IMR-90 (cell line): ENCODE data around the gene BIRC5. TPM values are rescaled to one million over a fixed set of nuclear protein-coding genes. Genes with fewer than 3 reads are reported as not detected.

Experiments used
- ATAC-seq: fragments of 200-7000 bp; cut with Tn5 transposase; 2 replicates; pipeline ENCODE4 v1.9.1; 2020; ENCODE audit warnings: low read depth, mild to moderate bottlenecking, moderate library complexity
- BruUV-seq: library from RNA; stranded (reverse); fragments of 400-500 nt; replicated peaks from 2 replicates; lab custom pipeline; 2021; lab: Mats Ljungman, UMichigan
- CTCF ChIA-PET: fragments of 300-600 bp; formaldehyde crosslinking; extraction: SDS; loops from one replicate; lab custom pipeline; 2021; ENCODE audit warnings: antibody characterized with exemption; lab: Yijun Ruan, JAX
- POLR2A ChIA-PET: fragments of 300-600 bp; sonication (Branson Sonifier 250); formaldehyde crosslinking; loops from one replicate; lab custom pipeline; 2022; ENCODE audit warnings: antibody characterized with exemption; ENCODE audit not compliant: unreplicated experiment; lab: Charles Lee
- DNase-seq: peaks from one replicate; pipeline ENCODE4 v3.0.0; 2013
- H2AFZ ChIP-seq: replicated peaks from 2 replicates; pipeline ENCODE3; 2013; ENCODE audit warnings: low read length, mild to moderate bottlenecking; ENCODE audit not compliant: poor library complexity
- H2AK5ac ChIP-seq: 2 replicates; pipeline ENCODE4 v1.6.1; 2013; ENCODE audit warnings: low read depth, low read length, inconsistent platforms
- H2AK9ac ChIP-seq: replicated peaks from 2 replicates; pipeline ENCODE3; 2013; ENCODE audit warnings: mild to moderate bottlenecking, low read depth, low read length, moderate library complexity; ENCODE audit not compliant: poor library complexity
- H2BK120ac ChIP-seq: 2 replicates; pipeline ENCODE4 v1.6.1; 2013; ENCODE audit warnings: low read depth, low read length, inconsistent platforms
- H2BK15ac ChIP-seq: 3 replicates; pipeline ENCODE4 v1.6.1; 2013; ENCODE audit warnings: low read depth, low read length, inconsistent platforms
- H2BK20ac ChIP-seq: 2 replicates; pipeline ENCODE4 v1.6.1; 2013; ENCODE audit warnings: low read depth, mild to moderate bottlenecking, inconsistent platforms, low read length, moderate library complexity
- H2BK5ac ChIP-seq: 2 replicates; pipeline ENCODE4 v1.6.1; 2013; ENCODE audit warnings: mild to moderate bottlenecking, low read depth, low read length, inconsistent platforms; ENCODE audit not compliant: poor library complexity, severe bottlenecking
- H3K14ac ChIP-seq: replicated peaks from 2 replicates; pipeline ENCODE4 v1.6.1; 2013; ENCODE audit warnings: low read depth, low read length, inconsistent platforms
- H3K18ac ChIP-seq: 2 replicates; pipeline ENCODE4 v1.6.1; 2013; ENCODE audit warnings: low read depth, low read length, control low read depth
- H3K23ac ChIP-seq: 2 replicates; pipeline ENCODE4 v1.6.1; 2013; ENCODE audit warnings: low read depth, low read length, inconsistent platforms
- H3K27ac ChIP-seq: 2 replicates; pipeline ENCODE4 v1.5.1; 2013; ENCODE audit warnings: mild to moderate bottlenecking, control low read depth, low read length; ENCODE audit not compliant: insufficient read depth
- H3K27me3 ChIP-seq: 2 replicates; pipeline ENCODE4 v1.6.1; 2013; ENCODE audit warnings: low read length; ENCODE audit not compliant: control insufficient read depth, insufficient read depth
- H3K36me3 ChIP-seq: 2 replicates; pipeline ENCODE4 v1.6.1; 2013; ENCODE audit warnings: low read length, mixed read lengths; ENCODE audit not compliant: control insufficient read depth, insufficient read depth
- H3K4ac ChIP-seq: 2 replicates; pipeline ENCODE4 v1.6.1; 2013; ENCODE audit warnings: low read depth, low read length, inconsistent platforms
- H3K4me1 ChIP-seq: 2 replicates; pipeline ENCODE4 v1.6.1; 2013; ENCODE audit warnings: low read length, mixed read lengths; ENCODE audit not compliant: control insufficient read depth, insufficient read depth
- H3K4me2 ChIP-seq: 2 replicates; pipeline ENCODE4 v1.6.1; 2013; ENCODE audit warnings: low read depth, mild to moderate bottlenecking, control low read depth, low read length, moderate library complexity
- H3K4me3 ChIP-seq: 2 replicates; pipeline ENCODE4 v1.5.1; 2013; ENCODE audit warnings: low read depth, mild to moderate bottlenecking, control low read depth, low read length, moderate library complexity; ENCODE audit not compliant: insufficient read depth
- H3K56ac ChIP-seq: 2 replicates; pipeline ENCODE4 v1.6.1; 2013; ENCODE audit warnings: low read length, inconsistent platforms; ENCODE audit not compliant: insufficient read depth; ENCODE audit errors: extremely low read depth
- H3K79me1 ChIP-seq, 2 experiments: 2 replicates each; pipeline ENCODE4 v1.6.1; 2013; ENCODE audit warnings: low read length in 2 of 2, inconsistent platforms in 1 of 2, low read depth in 1 of 2
- H3K9ac ChIP-seq: 2 replicates; pipeline ENCODE4 v1.6.1; 2013; ENCODE audit warnings: low read depth, low read length, control low read depth
- H3K9me1 ChIP-seq: 2 replicates; pipeline ENCODE4 v1.6.1; 2013; ENCODE audit warnings: low read length, inconsistent platforms; ENCODE audit not compliant: insufficient read depth
- H3K9me3 ChIP-seq: 2 replicates; pipeline ENCODE4 v1.6.1; 2013; ENCODE audit warnings: low read length; ENCODE audit not compliant: control insufficient read depth, insufficient read depth
- H4K20me1 ChIP-seq: 2 replicates; pipeline ENCODE4 v1.6.1; 2013; ENCODE audit warnings: low read length, inconsistent platforms; ENCODE audit not compliant: insufficient read depth
- H4K5ac ChIP-seq: 2 replicates; pipeline ENCODE4 v1.6.1; 2013; ENCODE audit warnings: mild to moderate bottlenecking, low read depth, low read length, control low read depth
- H4K8ac ChIP-seq, 2 experiments: 2 replicates each; pipeline ENCODE4 v1.6.1; 2013; ENCODE audit warnings: low read depth in 2 of 2, low read length in 2 of 2, control low read depth in 1 of 2, inconsistent platforms in 1 of 2
- H4K91ac ChIP-seq: 2 replicates; pipeline ENCODE4 v1.6.1; 2013; ENCODE audit warnings: low read depth, low read length, inconsistent platforms; ENCODE audit not compliant: insufficient read depth
- BHLHE40 ChIP-seq: fragments of 150-350 bp; IDR thresholded peaks from 2 replicates; pipeline ENCODE4 v1.6.1; 2016; ENCODE audit warnings: mild to moderate bottlenecking, low read depth, low read length
- CEBPB ChIP-seq: IDR thresholded peaks from 2 replicates; pipeline ENCODE4 v1.6.1; 2012; ENCODE audit warnings: low read depth, low read length, improper control_type of control experiment
- CHD1 ChIP-seq: IDR thresholded peaks from 2 replicates; pipeline ENCODE4 v1.6.1; 2012; ENCODE audit warnings: low read depth, low read length, improper control_type of control experiment
- CTCF ChIP-seq: conservative IDR thresholded peaks from 2 replicates; pipeline ENCODE4 v1.5.1; 2012; ENCODE audit warnings: mild to moderate bottlenecking, low read depth, low read length, improper control_type of control experiment
- ELK1 ChIP-seq: fragments of 150-350 bp; IDR thresholded peaks from 2 replicates; pipeline ENCODE4 v1.6.1; 2016; ENCODE audit warnings: low read depth, mild to moderate bottlenecking, low read length, moderate library complexity, borderline replicate concordance
- FOS ChIP-seq: fragments of 150-350 bp; IDR thresholded peaks from 2 replicates; pipeline ENCODE4 v1.6.1; 2016; ENCODE audit warnings: low read depth, low read length
- MAFK ChIP-seq: IDR thresholded peaks from 2 replicates; pipeline ENCODE4 v1.6.1; 2012; ENCODE audit warnings: low read depth, low read length, improper control_type of control experiment
- MAZ ChIP-seq: IDR thresholded peaks from 2 replicates; pipeline ENCODE4 v1.6.1; 2012; ENCODE audit warnings: low read depth, mild to moderate bottlenecking, low read length, improper control_type of control experiment, moderate library complexity, borderline replicate concordance
- MXI1 ChIP-seq: IDR thresholded peaks from 2 replicates; pipeline ENCODE4 v1.6.1; 2012; ENCODE audit warnings: low read depth, mild to moderate bottlenecking, low read length, moderate library complexity, borderline replicate concordance
- NFE2L2 ChIP-seq: fragments of 150-350 bp; IDR thresholded peaks from 2 replicates; pipeline ENCODE4 v1.6.1; 2016; ENCODE audit warnings: low read depth, mild to moderate bottlenecking, low read length
- POLR2A ChIP-seq: IDR thresholded peaks from 2 replicates; pipeline ENCODE4 v1.6.1; 2012; ENCODE audit warnings: mild to moderate bottlenecking, low read depth, low read length
- RAD21 ChIP-seq: IDR thresholded peaks from 2 replicates; pipeline ENCODE4 v1.6.1; 2012; ENCODE audit warnings: low read length, improper control_type of control experiment
- RCOR1 ChIP-seq: IDR thresholded peaks from 2 replicates; pipeline ENCODE4 v1.6.1; 2012; ENCODE audit warnings: mild to moderate bottlenecking, low read length, improper control_type of control experiment; ENCODE audit not compliant: insufficient replicate concordance
- RFX5 ChIP-seq: IDR thresholded peaks from 2 replicates; pipeline ENCODE4 v1.8.0; 2012; ENCODE audit warnings: low read depth, mild to moderate bottlenecking, low read length, moderate library complexity
- SMC3 ChIP-seq: fragments of 150-350 bp; IDR thresholded peaks from 2 replicates; pipeline ENCODE4 v1.6.1; 2016; ENCODE audit warnings: low read depth, mild to moderate bottlenecking, antibody characterized with exemption, low read length, moderate library complexity
- WGBS, 2 experiments: methylation state at CpG; one replicate each; pipeline versions ENCODE4 v1.1.5 to v1.1.7; 2013; ENCODE audit warnings: missing lambda C conversion rate in 2 of 2; ENCODE audit not compliant: insufficient read length in 1 of 2; ENCODE audit errors: extremely low coverage in 2 of 2; 5-methylcytosine and 5-hydroxymethylcytosine counted together
- dilution Hi-C: fragments of 300-500 bp; cut with HindIII; formaldehyde crosslinking; loops from one replicate; pipeline ENCODE4 v1.14.3; 2018; ENCODE audit warnings: low sequenced_read_pairs; ENCODE audit not compliant: unreplicated experiment
- in situ Hi-C: fragments of 300-500 bp; cut with MboI; formaldehyde crosslinking; loops from 3 replicates; pipeline ENCODE4 v1.14.3; 2019; ENCODE audit warnings: low sequenced_read_pairs, inconsistent platforms, mixed read lengths
- intact Hi-C: fragments of 100-400 bp; cut with micrococcal nuclease; formaldehyde crosslinking; loops from 2 replicates; pipeline ENCODE4 v1.10.0; 2022
- polyA plus RNA-seq, 3 experiments: library from polyadenylated mRNA; depleted of rRNA; stranded (reverse); fragments of >200 nt; gene quantifications; 2 replicates each; pipeline ENCODE4 v1.2.3, GENCODE V29; 2012; ENCODE audit warnings: low replicate concordance in 1 of 3
- total RNA-seq: library from RNA; depleted of rRNA; stranded (reverse); fragments of >200 nt; gene quantifications from 2 replicates; pipeline ENCODE4 v1.2.3, GENCODE V29; 2012
- TF ChIP-seq, protein P1 (sequence below): fragments of 150-350 bp; IDR thresholded peaks from 2 replicates; pipeline ENCODE4 v1.6.1; 2017; ENCODE audit warnings: mild to moderate bottlenecking, antibody characterized with exemption, low read length, low read depth

BIRC5 gene
- total and polyA plus RNA-seq, 2 of the 4 experiments (the other 2 are of a cell fraction): 16.6 to 52.7 TPM

GRCh38 chr17:78239489-78239931 is 25.5 kb downstream of the BIRC5 start:
- no peak overlapping the region for H3K56ac ChIP-seq
- no peak for DNase-seq
- BruUV-seq: no TSS peak
- no peaks in the 10 kb centered on the region for H3K9me1 ChIP-seq
- H2BK120ac ChIP-seq: no peak overlapping the region
- H2BK15ac ChIP-seq: no peak overlapping the region
- no peaks in the 10 kb centered on the region for H3K9me3 ChIP-seq
- no peaks in the 10 kb centered on the region for H3K36me3 ChIP-seq
- H4K5ac ChIP-seq: no peak overlapping the region
- H3K79me1 ChIP-seq: no peaks in the 10 kb centered on the region
- no peak overlapping the region for H3K23ac ChIP-seq
- no peak overlapping the region for H3K27ac ChIP-seq
- no peak overlapping the region for H2AK9ac ChIP-seq
- intact Hi-C loops (no loop called here), in situ Hi-C loops (no loop called here), dilution Hi-C loops (no loop called here)
- H3K4me2 ChIP-seq: no peak overlapping the region
- no peak overlapping the region for H3K18ac ChIP-seq
- H3K4me3 ChIP-seq: no peak overlapping the region
- 0% methylated on average over 1 of the region's 9 CpGs; no CpG with 5 or more reads in 1 of the 2 experiments for WGBS, 2 experiments
- peaks cover 2% of the 10 kb centered on the region; the same call in 1 of the 2 replicates for H3K4me1 ChIP-seq
- peaks cover 20% of the 10 kb centered on the region for H3K27me3 ChIP-seq
- H4K8ac ChIP-seq: no peak overlapping the region
- ChIA-PET POLR2A (no interaction called here), CTCF (no interaction called here)
- no peak overlapping the region for H3K14ac ChIP-seq
- no peak overlapping the region for H3K9ac ChIP-seq
- TF ChIP-seq FOS: no peak
- no peak for TF ChIP-seq RFX5
- TF ChIP-seq BHLHE40: no peak
- no peak for TF ChIP-seq CHD1
- TF ChIP-seq SMC3: no peak
- TF ChIP-seq MAFK: no peak
- TF ChIP-seq, protein P1, sequence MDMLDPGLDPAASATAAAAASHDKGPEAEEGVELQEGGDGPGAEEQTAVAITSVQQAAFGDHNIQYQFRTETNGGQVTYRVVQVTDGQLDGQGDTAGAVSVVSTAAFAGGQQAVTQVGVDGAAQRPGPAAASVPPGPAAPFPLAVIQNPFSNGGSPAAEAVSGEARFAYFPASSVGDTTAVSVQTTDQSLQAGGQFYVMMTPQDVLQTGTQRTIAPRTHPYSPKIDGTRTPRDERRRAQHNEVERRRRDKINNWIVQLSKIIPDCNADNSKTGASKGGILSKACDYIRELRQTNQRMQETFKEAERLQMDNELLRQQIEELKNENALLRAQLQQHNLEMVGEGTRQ: no peak
- TF ChIP-seq MAZ: no peak
- TF ChIP-seq RAD21: no peak
- no peak for TF ChIP-seq CTCF
- no peak for TF ChIP-seq MXI1
- no peak for TF ChIP-seq CEBPB
- no peak for TF ChIP-seq POLR2A
- TF ChIP-seq ELK1: no peak
- TF ChIP-seq RCOR1: no peak
- no peak for TF ChIP-seq NFE2L2
- H2AK5ac ChIP-seq: no peak overlapping the region
- H2BK5ac ChIP-seq: no peak overlapping the region
- no peak for ATAC-seq
- no peak overlapping the region for H2AFZ ChIP-seq
- H2BK20ac ChIP-seq: no peak overlapping the region
- H4K20me1 ChIP-seq: no peaks in the 10 kb centered on the region
- H3K4ac ChIP-seq: no peak overlapping the region
- H4K91ac ChIP-seq: no peak overlapping the region
